DND-41 (cell line): ENCODE data around the gene ZRANB3.
"Not testable (repeated sequence)": the region's sequence is repeated elsewhere in the genome, so short reads cannot be mapped to it uniquely, and the experiment has no call there.

Source experiments
- ATAC-seq: fragments of 200-7000 bp; cut with Tn5 transposase; 3 replicates; pipeline ENCODE4 v1.9.1; 2021; ENCODE audit warnings: low read depth; ENCODE audit not compliant: insufficient read depth
- DNase-seq: peaks from one replicate; pipeline ENCODE4 v3.0.0-alpha.2; 2020
- H2AFZ ChIP-seq: 2 replicates; pipeline ENCODE4 v1.6.0; 2012; ENCODE audit warnings: low read depth, low read length
- H3K27ac ChIP-seq: 2 replicates; pipeline ENCODE4 v1.5.1; 2012; ENCODE audit warnings: low read length, inconsistent platforms
- H3K27me3 ChIP-seq: fragments of 200-600 bp; sonication (generic); 2 replicates; pipeline ENCODE4 v1.6.0; 2012; ENCODE audit warnings: low read length, mild to moderate bottlenecking, inconsistent platforms; ENCODE audit not compliant: insufficient read depth, poor library complexity
- H3K36me3 ChIP-seq: 2 replicates; pipeline ENCODE4 v1.5.1; 2012; ENCODE audit warnings: low read length, inconsistent platforms; ENCODE audit not compliant: insufficient read depth
- H3K4me1 ChIP-seq: 2 replicates; pipeline ENCODE4 v1.5.1; 2012; ENCODE audit warnings: mild to moderate bottlenecking, low read length; ENCODE audit not compliant: insufficient read depth
- H3K4me2 ChIP-seq: 2 replicates; pipeline ENCODE4 v1.6.0; 2012; ENCODE audit warnings: mild to moderate bottlenecking, moderate library complexity, low read length, inconsistent platforms; ENCODE audit not compliant: insufficient read depth
- H3K4me3 ChIP-seq, 2 experiments: fragments of 200-600 bp in 1 of 2; shearing (Covaris generic) in 1 of 2; 2 replicates each; pipeline ENCODE4 v1.5.1; 2012 to 2016; ENCODE audit warnings: inconsistent platforms in 2 of 2, low read length in 2 of 2, mild to moderate bottlenecking in 2 of 2, low read depth in 1 of 2, moderate library complexity in 1 of 2
- H3K79me2 ChIP-seq: 2 replicates; pipeline ENCODE4 v1.6.0; 2012; ENCODE audit warnings: low read length, inconsistent platforms; ENCODE audit not compliant: insufficient read depth
- H3K9ac ChIP-seq: 2 replicates; pipeline ENCODE4 v1.6.0; 2012; ENCODE audit warnings: low read depth, mild to moderate bottlenecking, inconsistent platforms, low read length, moderate library complexity
- H3K9me3 ChIP-seq: 2 replicates; pipeline ENCODE4 v1.5.1; 2012; ENCODE audit warnings: low read length, moderate library complexity, mild to moderate bottlenecking, inconsistent platforms; ENCODE audit not compliant: insufficient read depth, severe bottlenecking
- H4K20me1 ChIP-seq: 2 replicates; pipeline ENCODE4 v1.6.0; 2012; ENCODE audit warnings: low read length; ENCODE audit not compliant: insufficient read depth
- EZH2 ChIP-seq: IDR thresholded peaks from 3 replicates; pipeline ENCODE4 v1.6.1; 2012; ENCODE audit warnings: borderline replicate concordance, low read depth, mild to moderate bottlenecking, moderate library complexity, low read length, inconsistent platforms; ENCODE audit not compliant: severe bottlenecking
- TF ChIP-seq, protein P1 (sequence below): IDR thresholded peaks from 2 replicates; pipeline ENCODE4 v1.5.1; 2012; ENCODE audit warnings: borderline replicate concordance, low read length, moderate library complexity, mild to moderate bottlenecking; ENCODE audit not compliant: poor library complexity, severe bottlenecking; ENCODE audit errors: extremely low read depth

The ZRANB3 gene

DNA sequence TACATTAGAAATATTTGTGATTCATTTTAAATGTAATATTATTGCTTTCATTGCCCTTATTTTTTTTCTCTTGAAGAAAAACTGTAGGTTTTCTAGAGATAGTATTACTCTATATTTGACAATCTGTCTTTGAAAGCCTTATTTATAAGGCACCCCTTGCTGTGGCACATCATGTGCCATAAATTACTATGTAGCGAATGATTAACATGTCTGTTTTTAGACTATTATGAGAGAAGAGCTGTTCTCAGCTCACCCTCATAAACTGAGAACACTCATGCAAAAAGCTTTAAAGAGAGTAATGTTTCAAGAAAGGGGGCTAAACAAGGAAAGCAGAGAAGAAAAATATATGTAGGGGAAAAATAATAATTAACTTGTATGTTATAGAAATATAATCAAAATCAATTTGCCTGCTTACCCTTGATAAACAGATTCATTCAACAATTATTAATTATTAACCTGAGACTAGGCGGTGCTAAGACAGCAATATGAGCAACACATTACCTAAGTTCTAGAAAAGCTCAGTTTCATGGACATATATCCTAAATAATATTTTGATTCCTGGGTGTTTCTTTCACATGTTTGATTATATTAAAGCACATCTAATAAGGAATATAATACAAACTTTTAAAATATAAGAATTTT is 409.9 kb downstream of the ZRANB3 start:
- Histone ChIP-seq H3K4me1 (no peaks in the 10 kb centered on the region), H3K4me3 (no peak overlapping the region), H3K36me3 (peaks cover 27% of the 10 kb centered on the region), H3K27me3 (no peaks in the 10 kb centered on the region), H3K27ac (no peak overlapping the region), H3K79me2 (no peaks in the 10 kb centered on the region), H4K20me1 (no peaks in the 10 kb centered on the region), H2AFZ (no peak overlapping the region), H3K9ac (no peak overlapping the region), H3K4me2 (no peak overlapping the region), H3K9me3 (no peaks in the 10 kb centered on the region)
- DNase-seq (no peak), ATAC-seq (no peak)
- no peak for TF ChIP-seq EZH2
- TF ChIP-seq, protein P1, sequence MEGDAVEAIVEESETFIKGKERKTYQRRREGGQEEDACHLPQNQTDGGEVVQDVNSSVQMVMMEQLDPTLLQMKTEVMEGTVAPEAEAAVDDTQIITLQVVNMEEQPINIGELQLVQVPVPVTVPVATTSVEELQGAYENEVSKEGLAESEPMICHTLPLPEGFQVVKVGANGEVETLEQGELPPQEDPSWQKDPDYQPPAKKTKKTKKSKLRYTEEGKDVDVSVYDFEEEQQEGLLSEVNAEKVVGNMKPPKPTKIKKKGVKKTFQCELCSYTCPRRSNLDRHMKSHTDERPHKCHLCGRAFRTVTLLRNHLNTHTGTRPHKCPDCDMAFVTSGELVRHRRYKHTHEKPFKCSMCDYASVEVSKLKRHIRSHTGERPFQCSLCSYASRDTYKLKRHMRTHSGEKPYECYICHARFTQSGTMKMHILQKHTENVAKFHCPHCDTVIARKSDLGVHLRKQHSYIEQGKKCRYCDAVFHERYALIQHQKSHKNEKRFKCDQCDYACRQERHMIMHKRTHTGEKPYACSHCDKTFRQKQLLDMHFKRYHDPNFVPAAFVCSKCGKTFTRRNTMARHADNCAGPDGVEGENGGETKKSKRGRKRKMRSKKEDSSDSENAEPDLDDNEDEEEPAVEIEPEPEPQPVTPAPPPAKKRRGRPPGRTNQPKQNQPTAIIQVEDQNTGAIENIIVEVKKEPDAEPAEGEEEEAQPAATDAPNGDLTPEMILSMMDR: no peak

DNA sequence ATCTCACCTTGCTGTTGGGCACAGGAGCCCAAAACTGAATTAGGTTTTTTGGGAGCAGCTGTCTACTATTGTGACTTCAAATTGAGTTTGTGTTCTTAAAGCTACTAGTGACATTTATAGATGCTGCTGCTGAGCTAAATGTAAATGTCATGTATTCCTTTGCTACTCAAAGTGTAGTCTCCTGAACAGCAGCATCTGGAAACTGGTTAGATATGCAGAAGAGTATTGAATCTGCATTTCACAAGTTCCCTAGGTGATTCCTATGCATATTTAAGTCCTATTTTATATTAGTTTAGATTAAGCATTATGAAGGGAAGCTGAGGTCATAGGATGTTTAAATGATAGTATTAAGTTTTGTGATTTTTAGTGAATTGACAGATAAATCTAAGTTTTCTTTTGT is 411.4 kb downstream of the ZRANB3 start:
- no peaks in the 10 kb centered on the region for H3K9me3 ChIP-seq

DNA sequence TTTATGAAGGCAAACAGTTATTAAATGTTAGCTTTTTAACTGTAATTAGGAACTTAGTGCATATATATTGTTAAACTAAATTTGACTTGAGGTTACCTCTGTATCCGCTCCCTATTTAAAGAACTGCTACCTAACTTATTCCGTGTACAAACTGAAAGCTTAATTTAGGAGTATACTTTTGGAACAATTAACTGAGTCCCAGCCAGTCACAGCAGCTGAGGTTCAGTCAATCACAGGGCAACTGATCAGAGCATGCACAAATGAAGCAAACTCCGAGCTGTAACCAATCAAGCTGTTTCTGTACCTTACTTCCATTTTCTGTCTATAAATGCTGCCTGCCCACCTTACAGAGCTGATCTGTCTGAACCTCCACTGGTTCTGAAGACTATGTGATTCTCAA is 417.7 kb downstream of the ZRANB3 start:
- TF ChIP-seq EZH2: no peak
- TF ChIP-seq, protein P1: no peak
- Histone ChIP-seq H3K27me3 (no peaks in the 10 kb centered on the region), H3K4me3 (no peak overlapping the region), H3K9ac (no peak overlapping the region), H3K4me2 (no peak overlapping the region), H3K9me3 (no peaks in the 10 kb centered on the region), H3K36me3 (peaks cover 14% of the 10 kb centered on the region; the same call in 1 of the 2 replicates), H3K4me1 (no peaks in the 10 kb centered on the region), H3K79me2 (no peaks in the 10 kb centered on the region), H2AFZ (no peak overlapping the region), H4K20me1 (no peaks in the 10 kb centered on the region), H3K27ac (no peak overlapping the region)
- ATAC-seq: no peak
- no peak for DNase-seq

More for the DNA sequence above, 411.4 kb downstream of the ZRANB3 start:
- Histone ChIP-seq H3K79me2 (no peaks in the 10 kb centered on the region), H3K9ac (no peak overlapping the region), H3K4me3 (no peak overlapping the region), H2AFZ (no peak overlapping the region), H3K27ac (no peak overlapping the region), H3K27me3 (no peaks in the 10 kb centered on the region), H3K36me3 (peaks cover 20% of the 10 kb centered on the region), H3K4me1 (no peaks in the 10 kb centered on the region), H3K4me2 (no peak overlapping the region), H4K20me1 (no peaks in the 10 kb centered on the region)
- no peak for ATAC-seq
- TF ChIP-seq, protein P1: no peak
- no peak for TF ChIP-seq EZH2
- DNase-seq: no peak

GRCh38 chr2:135105513-135106316 is 425.3 kb downstream of the ZRANB3 start:
- not testable (repeated sequence) for H3K4me3 ChIP-seq, H3K79me2 ChIP-seq, H3K4me2 ChIP-seq, DNase-seq, H3K4me1 ChIP-seq, ATAC-seq, H4K20me1 ChIP-seq, H3K9ac ChIP-seq, H2AFZ ChIP-seq, H3K27ac ChIP-seq, H3K27me3 ChIP-seq
- peaks cover 26% of the 10 kb centered on the region; the same call in 1 of the 2 replicates for H3K36me3 ChIP-seq
- H3K9me3 ChIP-seq: peaks cover 20% of the 10 kb centered on the region
